Measurements from ENCODE around the gene CREBZF.

GRCh38 chr11:85705800-85706199, 40.9 kb upstream of the CREBZF start:
- no peak for TF ChIP-seq ZBTB7A (IDR thresholded peaks at IDR 0.05; ENCODE audit: low read depth)
- TF ChIP-seq EP300 (IDR thresholded peaks at IDR 0.05; ENCODE audit: borderline replicate concordance): no peak
- TF ChIP-seq YY1 (IDR thresholded peaks at IDR 0.05; ENCODE audit: low read depth): no peak
- no peak for TF ChIP-seq TAF1 (IDR thresholded peaks at IDR 0.05; ENCODE audit: low read depth)
- TF ChIP-seq EGR1 (IDR thresholded peaks at IDR 0.05): no peak
- TF ChIP-seq REST (IDR thresholded peaks at IDR 0.05; ENCODE audit: low read depth): no peak
- TF ChIP-seq RAD21 (IDR thresholded peaks at IDR 0.05; ENCODE audit: low read depth): no peak
- TF ChIP-seq TEAD4 (IDR thresholded peaks at IDR 0.05): no peak
- no peak for TF ChIP-seq FOXM1 (IDR thresholded peaks at IDR 0.05; ENCODE audit: borderline replicate concordance, low read depth)
- no peak for TF ChIP-seq NFIC (IDR thresholded peaks at IDR 0.05)
- no peak for TF ChIP-seq USF1 (IDR thresholded peaks at IDR 0.05)
- TF ChIP-seq MAX (IDR thresholded peaks at IDR 0.05): no peak

Data from Ishikawa (cell line).